ENCODE data around the gene JMY. TPM values are rescaled to one million over a fixed set of nuclear protein-coding genes. Genes with fewer than 3 reads are reported as not detected.

JMY gene
- 10 to 100 TPM in 7 of 8 experiments, 1 to 10 TPM in 1; 8.8 to 30.6 (median 14.4) TPM for total RNA-seq

DNA sequence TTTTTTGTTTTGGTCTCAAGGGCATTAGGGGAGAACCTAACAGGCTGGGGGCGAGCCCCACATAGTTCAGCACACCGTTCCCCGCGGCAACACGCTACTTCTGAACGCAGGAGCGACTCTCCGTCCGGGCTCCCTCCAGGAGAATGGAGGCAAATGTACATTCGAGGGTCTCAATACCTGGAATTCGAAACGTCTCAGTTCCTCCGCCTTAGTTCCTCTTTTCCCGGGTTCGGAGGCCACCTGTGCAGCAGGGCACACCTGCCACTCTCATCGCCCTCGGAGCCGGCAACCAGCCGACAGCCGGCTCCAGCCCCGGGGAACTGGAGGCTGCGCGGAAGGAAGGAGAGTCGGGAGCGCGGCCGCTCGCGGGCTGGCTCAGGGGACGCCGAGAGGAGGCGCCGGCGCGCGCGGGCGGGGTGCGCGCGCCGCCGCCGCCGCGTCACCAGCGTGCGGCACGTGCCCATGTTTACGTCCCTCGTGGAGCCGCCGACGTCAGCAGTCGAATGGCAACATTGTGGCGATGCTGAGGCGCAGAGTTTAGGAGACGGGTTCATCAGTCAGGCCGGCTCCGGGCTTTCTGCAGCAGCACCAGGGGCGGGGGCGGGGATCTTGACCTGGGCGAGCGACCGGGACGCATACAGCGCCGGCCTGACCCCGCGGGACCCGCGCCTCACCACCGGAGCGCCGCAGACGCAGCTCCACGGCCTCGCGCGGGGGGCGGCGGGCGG, at the start of gene JMY:
JMY (plus strand) TSS at position 498 of the 728 bp plus-strand sequence. CDS start 520 bp downstream, outside the sequence.
- Histone ChIP-seq H3K27ac (peak within 1 kb of the TSS; percentile 81 to 93), H3K4me3 (peak within 1 kb of the TSS; percentile 67 to 93 (median 84)), H3K4me1 (replicated peaks in 1 of 2) (peaks cover 10 to 19% of the 10 kb centered on the region in 2 donors)
- in situ Hi-C loops (cut with MboI; ENCODE audit: low pct_unique_long_range_greater_than_20kb in 2 of 9, low sequenced_read_pairs in 9 of 9, unreplicated experiment in 9 of 9): no loop called here
- WGBS, 10 experiments: 0 to 7% (median 0%) methylated on average over 1 to 18 of the region's 83 CpGs; no CpG with 5 or more reads in 3 of the 10 experiments
- peak; percentile 68 to 92 (median 89) for ATAC-seq (replicated peaks in 6 of 8)

GRCh38 chr5:79186455-79186854, 49.5 kb upstream of the JMY start:
- in situ Hi-C loops (cut with MboI; ENCODE audit: low pct_unique_long_range_greater_than_20kb in 2 of 9, low sequenced_read_pairs in 9 of 9, unreplicated experiment in 9 of 9): no loop called here
- WGBS, 10 experiments: 33 to 88% (median 57%) methylated on average over 1 of the region's 1 CpG; no CpG with 5 or more reads in 5 of the 10 experiments
- ATAC-seq (replicated peaks in 6 of 8): no peak
- no peak overlapping the region for H3K27ac ChIP-seq
- no peak overlapping the region for H3K4me3 ChIP-seq
- no peaks in the 10 kb centered on the region for H3K4me1 ChIP-seq (replicated peaks in 1 of 2)

- ATAC-seq (replicated peaks in 6 of 8): peak in 2 of 8 experiments; percentile 41 to 59
- H3K4me3 ChIP-seq: no peak overlapping the region
- H3K27ac ChIP-seq: no peak overlapping the region
- no peaks in the 10 kb centered on the region for H3K4me1 ChIP-seq (replicated peaks in 1 of 2)
- in situ Hi-C loops (cut with MboI; ENCODE audit: low pct_unique_long_range_greater_than_20kb in 2 of 9, low sequenced_read_pairs in 9 of 9, unreplicated experiment in 9 of 9): no loop called here
- 28 to 100% (median 78%) methylated on average over 2 to 8 of the region's 8 CpGs for WGBS, 10 experiments
These were observed 46.3 kb upstream of the JMY start for GRCh38 chr5:79189439-79190234.

DNA sequence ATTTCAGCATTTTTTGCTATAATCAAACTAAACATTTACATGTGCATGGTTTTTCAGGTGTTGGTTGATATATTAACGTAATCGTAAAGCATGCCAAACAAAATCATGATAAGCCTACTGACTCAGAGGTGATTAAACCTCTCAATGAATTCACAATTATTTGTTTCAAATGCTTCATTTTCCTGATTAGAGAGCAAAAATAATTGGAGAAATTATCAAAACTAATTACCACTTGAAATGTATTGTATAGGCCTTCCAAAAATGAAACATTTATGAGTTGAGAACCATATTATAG, 45.7 kb upstream of the JMY start:
- in situ Hi-C loops (cut with MboI; ENCODE audit: low pct_unique_long_range_greater_than_20kb in 2 of 9, low sequenced_read_pairs in 9 of 9, unreplicated experiment in 9 of 9): no loop called here
- ATAC-seq (replicated peaks in 6 of 8): no peak
- Histone ChIP-seq H3K4me1 (replicated peaks in 1 of 2) (no peaks in the 10 kb centered on the region), H3K4me3 (no peak overlapping the region), H3K27ac (no peak overlapping the region)
- 100% methylated on average over 2 of the region's 2 CpGs; no CpG with 5 or more reads in 2 of the 10 experiments for WGBS, 10 experiments

DNA sequence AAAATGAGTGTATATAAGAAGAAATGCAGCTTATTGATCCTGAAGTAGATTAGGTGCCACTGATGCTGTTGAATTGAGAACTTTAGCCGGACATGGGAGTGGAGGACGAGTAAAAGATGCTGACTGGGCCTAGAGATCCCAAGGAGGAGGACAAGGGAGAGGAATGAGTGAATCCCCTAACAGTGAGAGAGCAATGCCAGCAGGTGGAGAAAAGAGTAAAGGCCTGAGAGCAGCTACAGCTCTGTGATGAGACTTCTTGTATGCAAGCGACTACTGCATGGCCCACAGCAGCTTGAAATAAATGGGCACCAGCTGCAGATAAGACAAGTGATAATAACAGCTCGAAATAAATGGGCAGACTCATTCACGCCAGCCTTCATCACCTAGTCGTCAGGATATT, 44.5 kb upstream of the JMY start:
- Histone ChIP-seq H3K4me1 (replicated peaks in 1 of 2) (no peaks in the 10 kb centered on the region), H3K27ac (no peak overlapping the region), H3K4me3 (no peak overlapping the region)
- 70 to 96% (median 83%) methylated on average over 2 to 6 of the region's 6 CpGs; no CpG with 5 or more reads in 1 of the 10 experiments for WGBS, 10 experiments
- in situ Hi-C loops (cut with MboI; ENCODE audit: low pct_unique_long_range_greater_than_20kb in 2 of 9, low sequenced_read_pairs in 9 of 9, unreplicated experiment in 9 of 9): no loop called here
- no peak for ATAC-seq (replicated peaks in 6 of 8)

GRCh38 chr5:79193643-79194042, 42.3 kb upstream of the JMY start:
- peak in 4 of 8 experiments; percentile 50 to 64 (median 58) for ATAC-seq (replicated peaks in 6 of 8)
- in situ Hi-C loops (cut with MboI; ENCODE audit: low pct_unique_long_range_greater_than_20kb in 2 of 9, low sequenced_read_pairs in 9 of 9, unreplicated experiment in 9 of 9): no loop called here
- 31 to 100% (median 84%) methylated on average over 1 to 4 of the region's 4 CpGs; no CpG with 5 or more reads in 1 of the 10 experiments for WGBS, 10 experiments
- Histone ChIP-seq H3K4me1 (replicated peaks in 1 of 2) (no peaks in the 10 kb centered on the region), H3K4me3 (no peak overlapping the region), H3K27ac (no peak overlapping the region)

DNA sequence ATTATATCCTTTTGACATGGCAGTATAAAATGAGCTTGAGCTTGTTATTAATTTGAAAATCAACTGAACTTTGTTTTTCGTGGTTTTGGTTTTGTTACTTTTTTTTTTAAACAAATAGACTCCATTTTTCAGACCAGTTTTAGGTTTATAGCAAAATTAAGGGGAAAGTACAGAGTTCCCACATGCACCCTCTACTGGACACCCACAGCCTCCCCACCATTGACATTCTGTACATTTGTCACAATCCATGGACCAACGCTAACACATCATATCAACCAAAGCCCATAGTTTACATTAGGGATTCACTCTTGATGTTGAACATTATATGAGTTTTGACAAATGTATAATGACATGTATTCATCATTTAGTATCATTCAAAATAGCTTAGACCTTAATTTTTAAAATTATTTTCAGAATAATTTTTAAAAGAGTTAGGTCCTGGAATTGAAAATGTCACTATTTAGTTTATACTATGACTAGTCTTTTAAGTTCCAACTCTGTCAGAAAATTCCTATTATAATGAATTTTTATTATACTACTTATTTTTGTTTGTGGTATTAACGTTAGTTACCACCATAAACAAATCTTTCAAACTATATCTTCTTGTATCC, 35.3 kb upstream of the JMY start:
- 43 to 100% (median 70%) methylated on average over 1 to 3 of the region's 3 CpGs for WGBS, 10 experiments
- ATAC-seq (replicated peaks in 6 of 8): peak in 2 of 8 experiments; percentile 26 to 31
- H3K27ac ChIP-seq: no peak overlapping the region

DNA sequence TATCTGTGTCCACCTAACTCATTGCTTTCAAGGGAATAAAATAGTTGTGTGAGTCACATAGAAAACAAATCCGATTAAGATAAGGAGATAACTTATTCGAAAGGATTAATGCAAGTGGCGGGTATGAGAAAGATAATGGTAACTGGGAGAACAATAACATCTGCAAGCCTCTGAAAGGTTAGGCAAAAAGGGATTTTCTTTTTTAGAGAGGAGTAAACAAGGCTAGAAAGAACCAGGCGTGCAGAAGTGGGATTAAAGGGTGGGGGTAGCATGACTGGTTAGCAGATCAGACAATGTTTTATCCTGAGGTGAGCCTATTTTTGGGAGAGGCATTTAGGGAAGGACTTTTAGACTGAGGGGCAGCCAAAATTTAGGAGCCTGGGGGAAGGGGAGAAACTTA, 34.7 kb upstream of the JMY start:
- Histone ChIP-seq H3K4me1 (replicated peaks in 1 of 2) (no peaks in the 10 kb centered on the region), H3K4me3 (no peak overlapping the region), H3K27ac (no peak overlapping the region)
- WGBS, 10 experiments: 68 to 100% (median 93%) methylated on average over 1 to 4 of the region's 4 CpGs; no CpG with 5 or more reads in 1 of the 10 experiments
- no peak for ATAC-seq (replicated peaks in 6 of 8)
- in situ Hi-C loops (cut with MboI; ENCODE audit: low pct_unique_long_range_greater_than_20kb in 2 of 9, low sequenced_read_pairs in 9 of 9, unreplicated experiment in 9 of 9): no loop called here

More for the DNA sequence above, 35.3 kb upstream of the JMY start:
- in situ Hi-C loops (cut with MboI; ENCODE audit: low pct_unique_long_range_greater_than_20kb in 2 of 9, low sequenced_read_pairs in 9 of 9, unreplicated experiment in 9 of 9): no loop called here
- no peak overlapping the region for H3K4me3 ChIP-seq
- H3K4me1 ChIP-seq (replicated peaks in 1 of 2): no peaks in the 10 kb centered on the region

DNA sequence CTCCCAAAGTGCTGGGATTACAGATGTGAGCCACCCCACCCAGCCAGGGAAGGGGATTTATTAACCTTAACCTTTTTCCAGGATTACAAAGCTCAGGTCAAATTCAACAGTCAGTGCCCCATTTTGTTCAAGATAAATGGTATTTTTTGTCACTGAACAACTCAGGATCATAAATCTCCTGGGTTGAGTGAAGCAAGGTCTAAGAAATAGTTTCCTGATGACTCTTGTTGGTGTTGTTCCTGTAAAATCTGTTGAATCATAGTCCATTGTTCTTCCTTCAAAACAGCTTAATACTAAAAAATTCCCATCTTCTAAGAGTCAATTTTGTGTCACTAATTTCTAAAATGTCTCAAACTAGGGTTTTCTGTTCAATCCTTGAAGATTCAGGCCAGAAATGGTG, 33.9 kb upstream of the JMY start:
- ATAC-seq (replicated peaks in 6 of 8): no peak
- no peak overlapping the region for H3K27ac ChIP-seq

GRCh38 chr5:79205965-79206364, 30.0 kb upstream of the JMY start:
- in situ Hi-C loops (cut with MboI; ENCODE audit: low pct_unique_long_range_greater_than_20kb in 2 of 9, low sequenced_read_pairs in 9 of 9, unreplicated experiment in 9 of 9): no loop called here
- Histone ChIP-seq H3K4me1 (replicated peaks in 1 of 2) (no peaks in the 10 kb centered on the region), H3K4me3 (no peak overlapping the region), H3K27ac (no peak overlapping the region)
- no peak for ATAC-seq (replicated peaks in 6 of 8)
- WGBS, 10 experiments: 42 to 91% (median 60%) methylated on average over 1 to 3 of the region's 3 CpGs; no CpG with 5 or more reads in 3 of the 10 experiments

More for the DNA sequence above, 33.9 kb upstream of the JMY start:
- in situ Hi-C loops (cut with MboI; ENCODE audit: low pct_unique_long_range_greater_than_20kb in 2 of 9, low sequenced_read_pairs in 9 of 9, unreplicated experiment in 9 of 9): no loop called here
- Histone ChIP-seq H3K4me3 (no peak overlapping the region), H3K4me1 (replicated peaks in 1 of 2) (no peaks in the 10 kb centered on the region)

DNA sequence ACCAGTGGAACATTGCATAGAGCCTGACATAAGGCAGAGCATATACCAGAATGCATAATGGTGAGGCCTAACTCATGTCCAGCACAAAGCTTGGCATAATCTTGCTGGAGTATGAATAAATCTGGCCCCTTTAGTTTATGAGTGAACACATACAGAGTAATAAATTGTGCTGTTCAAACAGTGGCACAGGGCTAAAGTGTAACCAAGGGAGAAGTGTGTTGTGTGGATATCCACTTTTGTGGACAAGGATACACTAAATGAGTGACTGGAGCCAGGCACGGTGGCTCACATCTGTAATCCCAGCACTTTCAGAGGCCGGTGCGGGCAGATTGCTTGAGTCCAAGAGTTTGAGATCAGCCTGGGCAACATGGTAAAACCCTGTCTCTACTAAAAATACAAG, 29.4 kb upstream of the JMY start:
- in situ Hi-C loops (cut with MboI; ENCODE audit: low pct_unique_long_range_greater_than_20kb in 2 of 9, low sequenced_read_pairs in 9 of 9, unreplicated experiment in 9 of 9): no loop called here
- no peaks in the 10 kb centered on the region for H3K4me1 ChIP-seq (replicated peaks in 1 of 2)
- H3K4me3 ChIP-seq: no peak overlapping the region
- peak in 1 of 8 experiments; percentile 15 for ATAC-seq (replicated peaks in 6 of 8)
- H3K27ac ChIP-seq: no peak overlapping the region
- WGBS, 10 experiments: 90 to 100% (median 100%) methylated on average over 1 to 3 of the region's 3 CpGs; no CpG with 5 or more reads in 3 of the 10 experiments

DNA sequence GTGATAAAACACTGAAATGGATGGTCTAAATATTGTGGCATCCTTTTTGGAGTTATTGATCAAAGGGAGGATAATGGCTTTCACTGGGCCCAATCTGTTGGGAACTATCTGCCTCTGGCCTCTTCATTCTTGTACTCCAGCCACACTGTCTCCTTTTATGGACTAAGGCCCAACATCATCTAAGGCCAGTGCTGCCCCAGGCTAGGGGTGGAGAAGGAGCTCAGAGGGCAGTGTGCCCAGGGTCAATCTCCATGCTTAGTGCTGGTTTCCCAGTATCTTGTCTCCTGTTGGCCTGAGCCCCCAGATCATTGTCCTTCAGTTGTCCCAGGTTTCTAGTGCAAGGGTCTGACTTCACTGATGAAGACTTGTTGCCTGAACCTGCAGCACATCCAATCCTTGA, 26.4 kb upstream of the JMY start:
- ATAC-seq (replicated peaks in 6 of 8): peak in 1 of 8 experiments; percentile 41
- H3K27ac ChIP-seq: no peak overlapping the region
- H3K4me1 ChIP-seq (replicated peaks in 1 of 2): no peaks in the 10 kb centered on the region
- in situ Hi-C loops (cut with MboI; ENCODE audit: low pct_unique_long_range_greater_than_20kb in 2 of 9, low sequenced_read_pairs in 9 of 9, unreplicated experiment in 9 of 9): no loop called here
- no peak overlapping the region for H3K4me3 ChIP-seq

DNA sequence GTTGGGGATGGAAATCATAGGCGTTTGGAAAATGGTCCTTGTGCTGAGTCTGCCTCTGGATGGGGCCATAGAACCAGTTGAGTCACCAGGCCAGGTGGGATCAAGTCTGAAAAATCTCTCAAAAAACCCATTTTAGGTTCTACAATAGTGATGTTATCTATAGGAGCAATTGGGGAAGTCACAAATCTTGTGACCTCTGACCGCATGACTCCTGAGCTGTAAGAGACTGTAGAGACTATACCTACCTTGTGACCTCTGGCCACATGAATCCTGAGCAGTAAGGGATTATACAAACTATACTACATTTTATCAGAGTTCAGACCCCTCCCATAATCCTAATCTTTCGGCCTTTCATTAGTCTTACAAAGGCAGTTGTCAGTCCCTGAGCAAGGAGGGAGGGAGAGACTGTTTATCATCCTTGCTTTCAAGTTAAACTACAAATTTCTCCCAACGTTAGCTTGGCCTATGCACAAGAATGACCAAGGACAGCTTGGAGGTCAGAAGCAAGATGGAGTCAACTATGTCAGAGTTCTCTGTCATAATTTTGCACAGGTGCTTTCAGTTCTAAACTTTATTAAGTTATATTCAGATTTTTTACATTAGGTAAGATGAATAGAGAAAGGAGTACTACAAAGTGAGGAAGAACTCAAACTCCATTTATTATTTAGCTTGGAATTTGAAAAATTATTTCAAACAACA, 11.5 kb upstream of the JMY start:
- 50 to 100% (median 76%) methylated on average over 1 to 4 of the region's 4 CpGs; no CpG with 5 or more reads in 2 of the 10 experiments for WGBS, 10 experiments
- no peaks in the 10 kb centered on the region for H3K4me1 ChIP-seq (replicated peaks in 1 of 2)
- no peak overlapping the region for H3K4me3 ChIP-seq
- in situ Hi-C loops (cut with MboI; ENCODE audit: low pct_unique_long_range_greater_than_20kb in 2 of 9, low sequenced_read_pairs in 9 of 9, unreplicated experiment in 9 of 9): no loop called here
- no peak overlapping the region for H3K27ac ChIP-seq
- ATAC-seq (replicated peaks in 6 of 8): no peak

All from motor neuron (in vitro differentiated cells).